Neural progenitor cell (in vitro differentiated cells): ENCODE data around the gene CSNK1G1.

Source experiments
- CTCF ChIP-seq: fragments of 200-600 bp; sonication (generic); IDR thresholded peaks from 2 replicates; pipeline ENCODE4 v1.5.1; 2017; ENCODE audit warnings: antibody characterized with exemption, mild to moderate bottlenecking
- EZH2 ChIP-seq: fragments of 200-600 bp; sonication (generic); IDR thresholded peaks from 2 replicates; pipeline ENCODE4 v1.6.1; 2017; ENCODE audit warnings: antibody characterized with exemption, mild to moderate bottlenecking, moderate library complexity
- EZH2phosphoT487 ChIP-seq: fragments of 200-600 bp; sonication (generic); IDR thresholded peaks from 2 replicates; pipeline ENCODE4 v1.6.1; 2017; ENCODE audit warnings: antibody characterized with exemption

- no peak for TF ChIP-seq CTCF
- TF ChIP-seq EZH2phosphoT487: no peak
- no peak for TF ChIP-seq EZH2
Observed at GRCh38 chr15:64136347-64136746, 219.6 kb downstream of the CSNK1G1 start.
